ENCODE data around the gene HEMK1.
A peak's percentile ranks its signal among the peaks of the same experiment; 100 is the strongest.

HEMK1 gene

DNA sequence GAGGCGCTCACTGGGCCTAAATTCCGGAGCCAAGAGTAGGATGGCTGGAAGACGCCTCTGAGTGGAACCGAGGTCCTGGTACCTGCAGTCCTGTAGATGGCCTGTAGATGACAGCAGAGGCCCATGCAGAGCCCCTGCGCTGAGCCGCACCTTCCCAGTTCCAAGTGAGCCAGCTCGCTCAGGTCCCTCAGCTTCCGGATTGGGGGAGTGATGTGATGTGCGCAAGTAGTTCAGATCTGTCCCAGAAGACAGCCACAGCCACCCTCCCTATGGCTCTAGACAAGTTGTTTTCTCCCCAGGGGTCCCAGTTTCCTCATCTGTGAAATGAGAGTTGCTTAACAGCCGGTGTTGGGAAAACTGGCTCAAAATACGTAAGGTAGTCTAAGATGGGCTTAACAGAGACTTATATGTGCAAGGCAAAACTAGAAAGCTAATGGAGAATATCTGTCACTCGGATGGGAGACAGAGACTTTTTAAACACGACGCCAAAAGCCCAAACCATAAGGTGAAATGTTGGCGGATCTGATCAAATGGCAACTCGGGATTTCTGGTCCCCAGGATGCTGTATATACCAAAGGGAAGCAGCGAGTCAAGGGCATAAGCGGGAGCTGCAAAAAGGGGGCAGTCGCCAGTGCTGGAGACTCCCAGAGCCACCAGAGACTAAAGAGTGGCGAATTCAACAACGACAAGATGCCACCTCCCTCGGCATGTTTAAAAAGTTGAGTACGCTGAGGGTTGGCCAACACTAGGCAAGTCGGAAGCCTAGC, 46.9 kb downstream of the HEMK1 start:
- peak; percentile 73 for DNase-seq (ENCODE audit: low read depth)

DNA sequence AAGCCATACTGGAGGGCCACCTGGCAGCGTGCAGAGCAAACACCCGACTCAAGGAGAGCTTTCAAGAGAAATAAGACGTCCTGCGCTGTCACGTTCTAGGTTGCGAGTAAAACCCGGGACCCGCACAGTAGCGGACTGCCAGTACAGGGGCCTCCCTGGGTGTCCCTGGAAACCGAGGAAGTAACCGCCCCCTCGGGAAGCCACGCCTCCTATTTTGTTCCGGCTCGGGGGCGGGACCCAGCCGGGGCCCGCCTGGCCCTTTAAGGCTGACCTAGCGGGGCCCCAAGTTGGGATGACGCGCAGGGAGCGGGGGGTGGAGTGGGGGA, 47.4 kb downstream of the HEMK1 start:
- DNase-seq (ENCODE audit: low read depth), result peak; percentile 92

DNA sequence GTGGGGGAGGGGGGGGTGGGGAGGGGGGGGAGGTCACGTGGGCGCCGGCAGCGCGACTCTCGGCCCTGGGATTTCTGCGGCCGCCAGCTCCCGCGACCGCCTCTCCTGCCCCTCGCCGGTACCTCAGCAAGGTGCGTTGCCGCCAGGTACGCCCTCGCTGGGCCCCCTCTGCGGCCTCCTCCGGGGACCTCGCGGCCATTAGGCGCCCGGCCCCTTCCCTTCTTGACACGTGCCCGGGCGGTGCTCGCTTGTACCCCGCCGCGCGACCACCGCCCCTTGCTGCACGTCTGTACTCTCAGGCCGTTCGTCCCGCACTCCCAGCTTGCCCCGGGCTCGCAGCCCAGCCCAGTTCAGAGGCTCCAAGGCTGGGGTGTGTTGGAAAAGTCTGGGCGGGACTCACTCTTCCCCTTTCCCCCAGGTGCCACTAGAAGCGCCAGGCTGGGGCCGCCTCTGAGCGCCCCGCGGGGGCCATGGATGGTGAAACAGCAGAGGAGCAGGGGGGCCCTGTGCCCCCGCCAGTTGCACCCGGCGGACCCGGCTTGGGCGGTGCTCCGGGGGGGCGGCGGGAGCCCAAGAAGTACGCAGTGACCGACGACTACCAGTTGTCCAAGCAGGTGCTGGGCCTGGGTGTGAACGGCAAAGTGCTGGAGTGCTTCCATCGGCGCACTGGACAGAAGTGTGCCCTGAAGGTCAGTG, 47.9 kb downstream of the HEMK1 start, which contains the start of gene MAPKAPK3:
Gene MAPKAPK3, plus strand, starts transcription at position 56 of the 696 bp plus-strand sequence. Its CDS starts 415 bp downstream, at position 471.
- no peak for DNase-seq (ENCODE audit: low read depth)

DNA sequence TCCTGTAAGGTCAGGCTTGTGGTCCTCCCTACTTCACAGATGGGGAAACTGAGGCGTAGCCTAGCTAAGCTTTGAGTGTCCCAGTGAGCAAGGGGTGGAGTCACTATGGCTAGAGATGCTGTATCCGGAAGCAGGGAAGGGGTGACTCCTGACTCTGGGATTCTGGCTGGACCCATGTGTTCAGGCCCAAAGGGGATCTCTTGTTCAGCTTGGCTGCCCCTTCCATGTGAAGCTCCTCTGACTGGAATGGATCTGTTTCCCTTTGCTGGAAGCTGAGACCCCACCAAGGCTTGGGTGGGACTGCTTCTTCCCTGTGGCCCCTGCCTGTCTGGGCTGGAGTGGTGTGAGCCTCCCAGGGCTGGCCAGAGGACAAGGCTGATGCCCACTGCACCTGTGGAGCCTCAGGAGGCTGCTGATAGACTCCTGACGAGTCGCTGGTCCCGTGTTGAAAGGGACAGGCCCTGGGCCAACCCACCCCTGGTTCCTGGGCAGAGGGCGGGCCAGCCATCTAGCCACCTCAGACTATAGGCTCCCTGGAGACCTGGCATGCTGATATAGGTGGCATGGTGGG, 48.7 kb downstream of the HEMK1 start:
- no peak for DNase-seq (ENCODE audit: low read depth)

DNA sequence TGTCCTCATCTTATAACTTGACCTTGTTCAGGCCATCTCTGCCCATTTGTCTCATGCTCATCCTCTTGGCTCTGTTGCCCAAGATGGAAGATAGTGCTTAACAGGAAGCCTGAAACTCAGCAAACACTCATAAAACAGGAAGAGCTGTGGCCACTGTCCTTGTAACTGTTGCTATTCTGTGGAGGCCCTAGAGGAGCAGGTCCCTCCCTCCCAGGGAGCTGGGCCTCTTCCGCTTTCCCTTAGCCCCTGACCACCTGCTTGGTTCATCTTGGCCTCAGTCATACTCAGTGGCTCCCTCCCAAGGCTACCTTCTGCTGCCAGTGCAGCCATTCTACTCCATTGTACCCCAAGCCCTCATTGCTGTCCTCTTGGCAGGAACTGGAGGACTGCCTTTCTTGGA, 51.1 kb downstream of the HEMK1 start:
- DNase-seq (ENCODE audit: low read depth), result no peak

DNA sequence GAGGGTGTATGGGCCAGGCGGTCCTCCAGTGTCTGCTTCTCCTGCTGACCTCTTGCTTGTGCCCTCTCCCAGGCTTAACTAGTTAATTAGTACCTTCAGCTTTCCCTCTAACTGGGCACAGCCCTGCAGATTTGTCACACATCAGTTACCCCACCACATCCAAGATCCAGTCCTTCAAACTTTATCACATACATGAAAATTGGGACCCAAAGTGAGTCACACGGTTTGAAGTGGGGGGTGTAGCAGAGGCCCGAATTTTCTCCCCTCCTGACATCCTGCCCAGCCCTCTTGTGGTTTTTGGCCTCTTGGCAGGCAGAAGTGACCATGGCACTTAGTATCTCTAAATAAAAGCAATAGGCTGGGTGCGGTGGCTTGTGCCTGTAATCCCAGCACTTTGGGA, 51.5 kb downstream of the HEMK1 start:
- no peak for DNase-seq (ENCODE audit: low read depth)

DNA sequence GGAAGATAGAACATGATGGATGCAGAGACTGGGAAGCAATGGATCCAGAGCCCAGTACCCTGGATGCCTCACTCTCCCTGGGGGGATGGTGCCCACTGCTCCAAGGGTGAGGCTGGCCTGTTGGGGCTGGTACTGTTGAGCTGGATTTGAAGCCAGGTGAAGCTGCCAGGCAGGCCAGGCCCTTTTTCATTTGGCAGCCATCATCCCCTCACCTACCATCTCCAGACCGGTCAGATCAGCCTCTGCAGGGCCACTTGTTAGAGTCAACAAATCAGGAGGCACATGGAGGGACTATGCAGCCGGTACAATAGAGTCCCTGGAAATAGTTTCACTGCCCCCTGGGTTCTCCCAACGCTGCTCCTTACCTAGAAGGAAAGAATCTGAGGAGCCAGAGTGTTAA, 53.6 kb downstream of the HEMK1 start:
- no peak for DNase-seq (ENCODE audit: low read depth)

DNA sequence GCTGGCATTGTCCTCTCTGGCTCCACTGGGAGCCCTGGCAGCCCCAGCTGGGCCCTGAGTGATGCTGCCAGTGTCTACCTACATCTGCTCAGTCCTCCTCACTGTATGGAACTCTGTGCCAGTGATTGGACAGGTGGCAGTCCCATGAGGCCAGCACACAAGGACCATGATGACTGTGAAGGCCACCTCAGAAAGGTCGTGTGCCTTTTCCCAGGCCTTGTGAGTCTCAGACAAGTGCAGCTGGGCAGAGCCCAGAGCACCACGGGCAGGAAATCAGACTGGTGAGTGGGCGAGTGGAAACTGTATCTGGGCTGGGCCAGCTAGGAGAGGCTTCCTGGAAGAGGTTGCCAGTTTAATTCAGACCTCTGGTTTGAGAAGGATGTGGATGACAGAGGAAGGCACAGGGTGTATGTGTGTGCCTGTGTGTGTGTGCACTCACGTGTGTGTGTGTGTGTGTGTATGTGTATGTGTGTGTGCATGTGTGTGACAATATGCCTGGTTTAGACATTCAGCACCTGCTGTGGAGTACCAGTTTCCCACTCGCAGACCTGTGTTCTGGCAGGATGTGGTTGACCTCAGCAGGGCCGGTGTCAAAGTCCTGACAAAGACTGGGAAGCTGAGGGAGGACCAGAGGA, 54.6 kb downstream of the HEMK1 start:
- no peak for DNase-seq (ENCODE audit: low read depth)

DNA sequence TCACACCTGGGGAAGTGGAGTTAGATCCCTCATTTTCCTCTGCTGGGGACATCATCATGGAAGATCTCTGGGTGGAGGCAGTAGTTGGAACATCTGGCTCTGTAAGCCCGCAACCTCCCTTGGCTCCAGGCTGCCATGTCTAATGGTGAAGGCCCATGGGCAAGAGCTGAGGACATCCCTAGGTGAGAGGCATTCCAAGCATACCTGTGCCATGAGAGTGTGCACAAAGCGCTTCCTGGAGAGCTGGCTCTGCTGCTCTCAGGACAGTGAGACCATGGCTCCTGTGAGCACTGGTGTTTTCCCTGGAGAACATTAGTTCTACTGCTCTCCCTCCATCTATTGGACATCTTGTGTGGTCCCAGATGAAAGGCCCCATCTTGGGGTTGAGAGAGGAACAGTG, 55.3 kb downstream of the HEMK1 start:
- no peak for DNase-seq (ENCODE audit: low read depth)

DNA sequence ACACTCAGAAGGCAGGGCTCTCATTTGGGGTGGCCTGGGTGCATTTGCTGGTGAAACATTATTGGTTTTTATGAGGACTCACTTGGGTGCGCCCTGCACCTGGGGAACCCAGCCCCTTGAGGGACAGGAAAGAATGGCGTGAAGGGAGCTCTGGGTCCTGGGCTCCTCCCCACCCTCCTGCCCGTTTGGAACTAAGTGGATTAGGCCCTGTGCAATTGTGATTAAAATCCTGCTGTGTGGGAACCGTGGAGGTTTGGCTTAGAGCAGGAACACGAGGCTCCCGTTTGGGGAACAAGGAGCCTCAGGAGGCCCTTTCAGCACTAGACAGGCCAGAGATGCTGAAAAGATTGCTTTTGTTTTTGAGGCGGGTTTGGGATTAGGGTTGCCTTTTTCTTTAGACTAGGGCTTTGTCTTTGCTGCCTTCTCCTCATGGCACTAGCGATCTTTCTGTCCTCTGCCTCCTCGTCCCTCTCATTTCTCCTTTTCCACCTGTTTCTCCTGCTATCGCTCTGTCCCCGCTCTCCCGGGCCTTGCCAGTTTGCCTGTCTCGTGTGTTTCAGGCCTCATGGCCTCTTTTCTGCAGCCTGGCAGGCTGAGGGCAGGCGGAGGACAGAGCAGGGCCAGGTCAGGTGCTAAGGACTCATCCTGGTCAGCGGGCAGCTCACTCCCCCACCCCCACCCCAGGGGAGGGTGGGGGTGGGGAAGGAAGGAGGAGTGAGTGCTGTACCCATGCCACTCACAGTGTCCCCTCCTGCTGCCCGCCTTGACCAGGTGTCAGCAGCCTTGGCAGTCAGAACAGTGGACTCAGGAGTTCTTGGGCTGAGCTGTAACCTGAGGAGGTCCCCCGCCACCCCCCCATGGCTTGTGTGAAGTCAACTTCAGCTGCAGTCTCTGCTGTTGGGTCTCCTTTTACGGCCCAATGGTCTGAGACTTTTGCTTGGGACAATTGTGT, 56.2 kb downstream of the HEMK1 start:
- DNase-seq (ENCODE audit: low read depth), result no peak

DNA sequence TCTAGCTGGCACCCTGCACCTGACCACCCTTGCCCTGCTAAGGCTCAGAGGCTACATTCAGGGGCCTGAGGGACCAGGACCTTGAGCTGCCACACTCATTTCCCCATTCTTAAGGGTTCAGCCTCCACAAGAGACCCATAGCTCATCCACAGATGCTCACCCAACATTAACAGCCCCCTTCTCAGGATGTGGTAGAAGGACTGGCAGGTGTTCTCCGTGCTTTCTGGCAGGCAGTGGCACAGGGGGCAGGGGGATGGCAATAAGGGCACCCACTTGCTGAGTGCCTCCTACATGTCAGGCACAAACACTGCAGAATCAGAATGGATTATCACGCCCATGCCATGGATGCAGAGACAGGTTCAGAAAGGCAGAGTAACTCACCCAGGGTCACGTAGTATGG, 57.1 kb downstream of the HEMK1 start:
- DNase-seq (ENCODE audit: low read depth), result no peak

DNA sequence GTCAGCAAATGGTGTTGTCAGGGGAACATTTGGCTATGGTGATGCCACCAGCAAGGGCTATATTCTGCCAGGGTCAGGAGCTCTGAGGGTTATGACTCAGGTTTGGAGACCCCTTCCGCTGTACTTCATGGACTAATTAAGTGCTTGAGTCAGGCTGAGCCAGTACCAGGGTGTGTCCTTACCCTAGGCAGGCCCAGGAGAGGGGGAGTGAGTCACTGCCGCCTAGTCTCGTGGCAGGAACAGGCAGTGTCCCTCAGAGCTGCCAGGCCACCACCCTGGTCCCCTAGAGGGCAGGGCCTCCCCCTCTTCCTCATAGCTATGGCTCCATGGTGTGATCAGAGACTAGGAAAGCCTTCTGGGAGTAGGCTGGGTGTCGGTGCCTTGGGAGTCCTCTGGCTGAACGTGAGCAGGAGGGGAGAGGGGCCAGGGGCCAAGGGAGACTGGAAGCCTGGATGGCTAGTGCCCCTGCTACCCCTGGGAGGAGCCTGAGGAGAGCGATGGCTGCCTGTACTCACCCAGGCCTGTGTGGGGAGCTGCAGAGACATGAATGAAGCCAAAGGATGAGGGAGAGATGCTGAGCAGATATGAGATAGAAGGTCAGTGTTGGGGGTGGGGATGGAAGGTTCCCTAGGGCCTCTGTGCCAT, 58.2 kb downstream of the HEMK1 start:
- DNase-seq (ENCODE audit: low read depth), result no peak

DNA sequence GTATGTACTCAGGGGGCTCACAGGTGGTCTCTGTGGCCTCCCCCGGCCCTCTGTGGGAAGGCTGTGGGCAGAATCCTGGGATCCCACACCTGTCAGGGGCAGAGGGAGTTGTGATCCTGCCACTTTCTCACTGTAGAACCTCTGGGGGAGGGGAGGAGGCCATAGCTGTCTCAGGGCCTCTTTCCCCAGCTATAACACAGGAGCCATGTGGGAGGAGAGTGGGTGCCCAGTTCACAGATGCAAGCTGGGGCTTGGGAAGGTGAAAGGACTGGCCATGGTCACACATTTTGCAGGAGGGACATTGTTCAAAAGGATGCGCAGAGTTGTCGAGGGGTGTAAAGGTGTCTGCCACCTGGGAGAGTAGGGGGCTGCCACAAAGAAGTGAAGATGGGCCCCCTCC, 59.3 kb downstream of the HEMK1 start:
- no peak for DNase-seq (ENCODE audit: low read depth)

DNA sequence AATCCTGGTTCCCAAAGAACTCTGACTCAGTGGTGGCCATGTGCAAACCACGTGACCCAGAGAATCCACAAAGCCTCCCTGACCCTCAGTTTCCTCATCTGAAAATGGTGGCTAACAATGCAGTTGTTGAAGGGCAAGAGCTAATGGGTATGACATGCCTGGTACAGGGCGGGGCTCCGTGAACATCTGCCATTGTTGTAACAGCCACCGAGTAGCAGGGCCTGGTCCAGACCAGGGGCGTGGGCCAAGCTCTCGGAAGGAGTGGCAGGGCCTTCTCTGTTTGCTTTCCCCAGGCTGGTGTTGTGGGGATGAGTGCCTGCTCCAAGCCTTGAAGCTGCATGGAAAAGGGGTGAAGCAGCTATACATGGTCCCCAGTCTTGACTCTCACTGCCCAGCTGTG, 61.1 kb downstream of the HEMK1 start:
- DNase-seq (ENCODE audit: low read depth), result no peak

DNA sequence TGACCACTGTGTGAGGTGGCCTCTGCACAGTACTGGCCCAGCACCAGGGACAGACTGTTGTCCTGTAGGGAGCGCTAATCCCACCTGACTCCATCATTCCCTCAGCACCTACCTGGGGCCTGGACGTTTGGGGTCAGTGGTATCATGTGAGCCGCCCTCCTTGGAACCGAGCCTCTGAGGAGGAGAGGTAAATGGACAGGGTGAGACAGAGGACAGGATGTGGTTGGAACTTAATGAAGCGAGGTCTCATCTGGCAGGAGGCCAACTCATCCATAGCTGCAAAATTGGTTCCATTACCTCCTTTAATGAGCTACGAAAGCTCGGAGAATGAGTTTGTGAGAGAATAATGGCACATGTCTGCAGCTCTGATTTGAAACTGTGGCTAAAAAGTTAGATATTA, 61.6 kb downstream of the HEMK1 start:
- DNase-seq (ENCODE audit: low read depth), result no peak

DNA sequence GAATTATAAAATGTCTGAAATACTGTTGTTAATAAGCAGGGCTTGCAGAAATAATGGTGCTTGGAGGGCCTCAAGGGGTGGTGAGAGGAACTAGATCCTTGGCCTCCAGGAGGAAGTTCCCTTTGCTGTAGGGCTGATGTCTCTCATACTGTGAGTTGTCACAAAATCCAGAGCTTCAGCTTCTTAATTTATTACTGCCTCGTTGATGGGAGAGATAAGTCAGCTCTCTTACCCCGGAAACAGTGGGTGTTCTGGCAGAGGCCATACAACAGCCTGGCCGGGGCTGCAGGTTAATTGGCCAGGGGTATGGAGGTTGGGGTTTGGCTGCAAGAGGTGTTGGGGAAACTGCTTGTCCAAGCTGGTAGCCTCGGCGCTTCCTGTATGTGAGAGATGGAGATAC, 63.1 kb downstream of the HEMK1 start:
- no peak for DNase-seq (ENCODE audit: low read depth)

DNA sequence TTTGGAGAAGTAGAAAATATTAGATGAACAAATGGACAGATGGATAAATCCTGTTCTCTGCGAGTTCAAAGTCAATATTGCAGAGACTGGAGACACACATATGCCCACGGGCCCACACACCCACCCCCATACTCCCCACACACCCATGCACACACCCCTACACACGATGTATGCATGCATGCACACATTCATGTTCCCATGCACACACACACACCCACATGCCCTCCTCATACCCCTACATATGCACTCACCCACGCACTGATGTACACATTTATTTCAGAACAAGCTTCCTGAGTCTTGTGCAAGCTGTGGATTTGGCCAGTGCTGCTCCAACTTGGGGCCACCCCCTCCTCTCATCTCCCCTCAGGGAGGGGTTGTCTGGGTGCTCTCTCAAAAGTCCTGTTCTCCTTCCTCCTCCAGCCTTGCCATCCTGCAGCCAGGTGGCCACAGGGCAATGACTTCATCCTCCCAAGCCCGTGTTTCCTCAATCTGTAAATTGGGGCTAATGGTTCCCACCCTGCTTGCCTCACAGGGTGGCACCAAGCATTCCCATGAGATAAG, 64.0 kb downstream of the HEMK1 start:
- no peak for DNase-seq (ENCODE audit: low read depth)

DNA sequence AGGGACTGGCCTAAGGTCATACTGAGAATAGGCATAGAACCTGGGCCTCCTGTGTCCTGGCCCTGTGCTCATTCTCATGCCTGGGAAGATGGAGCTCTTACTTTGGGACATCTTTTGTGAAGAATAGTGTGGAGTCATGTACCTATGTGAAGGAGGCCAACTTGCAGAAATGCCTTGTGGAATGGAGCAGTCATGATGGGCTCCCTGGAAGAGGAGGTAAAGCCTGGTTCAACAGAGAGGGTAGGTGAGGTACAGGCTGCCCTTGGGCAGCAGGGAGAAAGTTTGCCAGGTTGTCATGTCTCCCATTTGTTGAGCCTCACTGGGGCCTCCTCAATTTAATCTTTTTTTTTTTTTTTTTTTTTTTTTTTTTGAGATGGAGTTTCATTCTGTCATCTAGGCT, 65.7 kb downstream of the HEMK1 start:
- no peak for DNase-seq (ENCODE audit: low read depth)

DNA sequence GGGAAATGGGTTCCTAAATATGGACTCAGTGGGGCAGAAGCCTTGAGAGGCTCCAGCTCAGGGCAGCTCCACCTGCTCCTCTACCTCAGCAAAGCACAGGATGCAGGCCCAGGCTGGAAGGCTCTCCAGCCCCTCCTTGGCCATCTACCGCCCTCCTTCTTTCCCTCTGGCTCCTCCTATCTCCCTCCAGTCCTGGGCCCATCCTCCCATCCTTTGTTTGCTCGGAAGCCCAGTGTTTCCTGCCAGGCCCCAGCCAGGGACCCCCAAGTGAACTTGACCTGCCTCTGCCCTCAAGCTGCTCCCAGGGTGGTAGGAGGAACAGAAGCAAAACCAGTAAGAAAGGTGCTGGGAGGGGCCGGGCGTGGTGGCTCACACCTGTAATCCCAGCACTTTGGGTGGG, 67.7 kb downstream of the HEMK1 start:
- DNase-seq (ENCODE audit: low read depth), result no peak

DNA sequence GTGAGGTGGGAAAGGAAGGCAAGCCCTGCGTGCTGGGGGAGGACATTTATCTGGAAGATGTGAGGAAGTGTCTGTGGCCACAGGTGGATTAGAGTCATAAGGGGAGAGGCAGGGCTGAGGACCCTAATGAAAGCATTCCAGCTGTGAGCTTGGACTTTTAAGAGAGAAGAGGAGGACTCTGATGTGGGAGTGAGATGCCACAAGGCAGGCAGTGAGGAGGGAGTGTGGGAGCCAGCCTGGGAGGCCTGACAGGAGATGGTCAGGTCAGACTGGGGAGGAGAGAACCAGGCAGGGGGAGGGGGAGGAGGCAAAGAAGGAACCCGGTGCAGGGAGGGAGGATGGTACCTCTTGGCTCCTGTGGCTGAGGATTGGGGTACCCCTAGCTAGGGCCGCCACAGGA, 68.6 kb downstream of the HEMK1 start:
- no peak for DNase-seq (ENCODE audit: low read depth)

DNA sequence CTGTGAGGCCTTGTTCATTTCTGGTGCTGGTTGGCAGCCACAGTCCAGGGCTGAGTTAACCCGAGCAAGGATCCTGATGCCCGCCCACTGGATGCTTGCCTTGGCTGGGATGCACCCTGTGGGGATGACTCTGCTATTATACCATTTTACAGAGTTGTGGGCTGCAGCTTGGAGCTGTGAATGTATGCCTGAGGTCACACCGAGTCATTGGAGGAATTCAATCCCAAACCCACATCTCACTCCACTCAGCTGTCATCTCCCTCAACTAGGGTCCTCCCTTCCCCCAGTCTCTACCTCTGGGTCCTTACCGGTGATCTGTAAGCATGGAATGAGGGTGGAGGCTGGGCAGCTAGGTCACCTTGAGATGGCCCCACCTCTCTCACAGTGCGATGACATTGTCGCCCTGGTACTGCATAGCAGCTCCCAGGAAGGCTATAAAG, 69.8 kb downstream of the HEMK1 start:
- DNase-seq (ENCODE audit: low read depth), result no peak
